Liver (tissue), 9 donors: ENCODE results near the gene DPPA4. TPM values are rescaled to one million over a fixed set of nuclear protein-coding genes. Genes with fewer than 3 reads are reported as not detected.

Source experiments
- DNase-seq: peaks from one replicate; pipeline ENCODE4 v3.0.0-alpha.2; 2017; ENCODE audit warnings: low spot score
- H3K27ac ChIP-seq, 2 donors: one replicate each; pipeline ENCODE4 v1.7.0; 2013; ENCODE audit warnings: inconsistent platforms in 2 of 2, low read length in 2 of 2, control low read depth in 1 of 2, low read depth in 1 of 2, mild to moderate bottlenecking in 1 of 2
- H3K27me3 ChIP-seq, 4 donors: one replicate each; pipeline versions ENCODE4 v1.6.1 to v1.7.0; 2013; ENCODE audit warnings: low read length in 3 of 4, inconsistent platforms in 1 of 4, mild to moderate bottlenecking in 1 of 4, moderate library complexity in 1 of 4; ENCODE audit not compliant: control insufficient read depth in 4 of 4, insufficient read depth in 4 of 4
- H3K36me3 ChIP-seq, 4 donors: one replicate each; pipeline versions ENCODE4 v1.6.1 to v1.7.0; 2013; ENCODE audit warnings: low read length in 3 of 4, mild to moderate bottlenecking in 3 of 4, low read depth in 1 of 4, moderate library complexity in 1 of 4; ENCODE audit not compliant: control insufficient read depth in 4 of 4, insufficient read depth in 3 of 4
- H3K4me1 ChIP-seq, 4 donors: one replicate each; pipeline versions ENCODE4 v1.6.1 to v1.7.0; 2013; ENCODE audit warnings: low read length in 3 of 4, mild to moderate bottlenecking in 3 of 4, moderate library complexity in 1 of 4; ENCODE audit not compliant: control insufficient read depth in 4 of 4, insufficient read depth in 4 of 4
- H3K4me3 ChIP-seq, 3 donors: one replicate each; pipeline versions ENCODE4 v1.6.1 to v1.7.0; 2013; ENCODE audit warnings: low read length in 3 of 3, control low read depth in 1 of 3, low read depth in 1 of 3, mild to moderate bottlenecking in 1 of 3
- H3K9ac ChIP-seq, 2 donors: one replicate each; pipeline ENCODE4 v1.7.0; 2013; ENCODE audit warnings: low read length in 2 of 2, mild to moderate bottlenecking in 2 of 2, moderate library complexity in 2 of 2, control low read depth in 1 of 2, low read depth in 1 of 2
- H3K9me3 ChIP-seq, 4 donors: one replicate each; pipeline versions ENCODE4 v1.6.1 to v1.7.0; 2013; ENCODE audit warnings: low read length in 3 of 4; ENCODE audit not compliant: control insufficient read depth in 4 of 4
- FOXA1 ChIP-seq: IDR thresholded peaks from 2 replicates; pipeline ENCODE4 v1.6.1; 2016; ENCODE audit warnings: antibody characterized with exemption
- FOXA2 ChIP-seq: IDR thresholded peaks from 2 replicates; pipeline ENCODE4 v1.6.1; 2016; ENCODE audit warnings: antibody characterized with exemption
- JUND ChIP-seq, 2 donors: IDR thresholded peaks; 2 replicates each; pipeline ENCODE4 v1.6.1; 2016; ENCODE audit warnings: antibody characterized with exemption in 2 of 2
- NR2F2 ChIP-seq: IDR thresholded peaks from 2 replicates; pipeline ENCODE4 v1.6.1; 2016; ENCODE audit warnings: antibody characterized with exemption
- RAD21 ChIP-seq, 2 donors: IDR thresholded peaks; 2 replicates each; pipeline ENCODE4 v1.6.1; 2016; ENCODE audit warnings: antibody characterized with exemption in 2 of 2, mild to moderate bottlenecking in 2 of 2
- WGBS: extraction: QIAGEN DNeasy Blood & Tissue Kit; methylation state at CpG from one replicate; pipeline ENCODE4 v1.1.7; 2013; 5-methylcytosine and 5-hydroxymethylcytosine counted together
- polyA plus RNA-seq, 2 donors: library from polyadenylated mRNA; stranded (reverse) in 1 of 2; unstranded in 1 of 2; fragments of 200-250 nt in 1 of 2; fragments of >200 nt in 1 of 2; fragmentation: Nextera tagmentation in 1 of 2; extraction: Ambion mirVana in 1 of 2; gene quantifications; one replicate each; pipeline versions ENCODE4 v1.2.1 to v1.2.3, GENCODE V29; 2013 to 2015
- total RNA-seq, 2 donors: library from RNA; depleted of rRNA; stranded (reverse); fragments of >200 nt; gene quantifications; one replicate each; pipeline ENCODE4 v1.2.3, GENCODE V29; 2014
- TF ChIP-seq, protein P1 (sequence below): IDR thresholded peaks from 2 replicates; pipeline ENCODE4 v1.6.1; 2016; ENCODE audit warnings: antibody characterized with exemption, mild to moderate bottlenecking
- TF ChIP-seq, protein P2 (sequence below): IDR thresholded peaks from 2 replicates; pipeline ENCODE4 v1.6.1; 2016; ENCODE audit warnings: antibody characterized with exemption
- TF ChIP-seq, protein P3 (sequence below): IDR thresholded peaks from 2 replicates; pipeline ENCODE4 v1.6.1; 2016; ENCODE audit warnings: antibody characterized with exemption
- donor health status: healthy.
- donor health status: healthy.
- donor health status: healthy.
- donor health status: healthy.
- donor health status: healthy.

DPPA4 gene
- total and polyA plus RNA-seq, 4 donors, result 0.12 to 3.1 (median 0.28) TPM

DNA sequence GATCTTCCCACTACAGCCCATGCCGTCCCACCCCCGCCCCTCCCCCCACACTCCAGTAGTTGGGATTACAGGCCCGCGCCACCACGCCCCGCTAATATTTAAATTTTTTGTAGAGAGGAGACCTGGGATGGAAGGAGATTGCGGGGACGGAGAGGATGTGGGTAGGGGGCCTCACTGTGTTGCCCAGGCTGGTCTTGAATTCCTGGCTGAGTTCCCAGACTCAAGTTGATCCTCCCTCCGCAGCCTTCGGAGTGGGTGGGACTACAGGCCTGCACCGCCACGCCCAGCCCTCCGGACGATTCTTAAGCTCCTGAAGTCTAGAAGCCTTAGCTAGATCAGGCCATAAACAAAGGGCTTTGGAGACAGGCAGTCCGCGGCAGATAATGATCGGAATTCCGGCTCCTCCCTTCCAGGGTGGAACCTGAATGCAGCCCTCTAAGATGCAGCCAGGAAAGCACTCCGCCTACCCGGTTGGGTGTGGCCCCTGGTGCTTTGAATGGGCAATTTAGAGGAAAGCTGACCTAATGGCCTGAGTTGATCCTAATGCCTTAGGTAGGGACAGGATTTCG is 21.1 kb downstream of the DPPA4 start, which contains the start of gene DPPA2:
Gene DPPA2, minus strand, starts transcription at position 356 of the 569 bp plus-strand sequence. CDS start 1,975 bp downstream, outside the sequence.
- DNase-seq, result no peak
- Histone ChIP-seq H3K27ac (no peak within 1 kb of the TSS), H3K4me3 (no peak within 1 kb of the TSS), H3K36me3 (no peaks in the 10 kb centered on the region), H3K9me3 (no peaks in the 10 kb centered on the region), H3K9ac (no peak within 1 kb of the TSS), H3K4me1 (no peaks in the 10 kb centered on the region), H3K27me3 (no peaks in the 10 kb centered on the region)
- no peak for TF ChIP-seq RAD21 (IDR thresholded peaks at IDR 0.05)
- no peak for TF ChIP-seq FOXA2
- TF ChIP-seq, protein P1, sequence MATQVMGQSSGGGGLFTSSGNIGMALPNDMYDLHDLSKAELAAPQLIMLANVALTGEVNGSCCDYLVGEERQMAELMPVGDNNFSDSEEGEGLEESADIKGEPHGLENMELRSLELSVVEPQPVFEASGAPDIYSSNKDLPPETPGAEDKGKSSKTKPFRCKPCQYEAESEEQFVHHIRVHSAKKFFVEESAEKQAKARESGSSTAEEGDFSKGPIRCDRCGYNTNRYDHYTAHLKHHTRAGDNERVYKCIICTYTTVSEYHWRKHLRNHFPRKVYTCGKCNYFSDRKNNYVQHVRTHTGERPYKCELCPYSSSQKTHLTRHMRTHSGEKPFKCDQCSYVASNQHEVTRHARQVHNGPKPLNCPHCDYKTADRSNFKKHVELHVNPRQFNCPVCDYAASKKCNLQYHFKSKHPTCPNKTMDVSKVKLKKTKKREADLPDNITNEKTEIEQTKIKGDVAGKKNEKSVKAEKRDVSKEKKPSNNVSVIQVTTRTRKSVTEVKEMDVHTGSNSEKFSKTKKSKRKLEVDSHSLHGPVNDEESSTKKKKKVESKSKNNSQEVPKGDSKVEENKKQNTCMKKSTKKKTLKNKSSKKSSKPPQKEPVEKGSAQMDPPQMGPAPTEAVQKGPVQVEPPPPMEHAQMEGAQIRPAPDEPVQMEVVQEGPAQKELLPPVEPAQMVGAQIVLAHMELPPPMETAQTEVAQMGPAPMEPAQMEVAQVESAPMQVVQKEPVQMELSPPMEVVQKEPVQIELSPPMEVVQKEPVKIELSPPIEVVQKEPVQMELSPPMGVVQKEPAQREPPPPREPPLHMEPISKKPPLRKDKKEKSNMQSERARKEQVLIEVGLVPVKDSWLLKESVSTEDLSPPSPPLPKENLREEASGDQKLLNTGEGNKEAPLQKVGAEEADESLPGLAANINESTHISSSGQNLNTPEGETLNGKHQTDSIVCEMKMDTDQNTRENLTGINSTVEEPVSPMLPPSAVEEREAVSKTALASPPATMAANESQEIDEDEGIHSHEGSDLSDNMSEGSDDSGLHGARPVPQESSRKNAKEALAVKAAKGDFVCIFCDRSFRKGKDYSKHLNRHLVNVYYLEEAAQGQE, result no peak
- WGBS, result 88% methylated on average over 21 of the region's 21 CpGs

DNA sequence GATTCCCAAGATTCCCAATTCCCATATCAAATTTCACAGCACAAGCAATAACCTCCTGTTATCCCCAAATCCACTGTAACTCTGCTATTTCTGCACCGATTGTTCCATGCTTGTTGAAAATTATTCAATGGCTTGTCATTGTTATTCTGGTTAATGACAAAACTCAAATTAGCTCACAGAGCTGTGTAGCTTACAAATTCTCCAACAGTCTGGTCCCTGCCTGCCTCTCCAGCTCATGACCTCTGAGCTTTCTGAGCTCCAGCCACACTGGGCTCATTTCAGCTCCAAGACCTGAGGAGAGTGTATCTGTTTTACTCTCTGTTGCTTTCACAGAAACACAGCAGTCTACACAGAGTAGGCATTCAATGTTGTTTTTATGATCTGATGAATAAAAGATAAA is 24.3 kb downstream of the DPPA4 start:
- H3K27ac ChIP-seq, result no peak overlapping the region
- TF ChIP-seq, protein P2, sequence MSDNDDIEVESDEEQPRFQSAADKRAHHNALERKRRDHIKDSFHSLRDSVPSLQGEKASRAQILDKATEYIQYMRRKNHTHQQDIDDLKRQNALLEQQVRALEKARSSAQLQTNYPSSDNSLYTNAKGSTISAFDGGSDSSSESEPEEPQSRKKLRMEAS, result no peak
- TF ChIP-seq FOXA1 (no peak), NR2F2 (no peak), JUND (IDR thresholded peaks at IDR 0.05) (no peak)
- no peaks in the 10 kb centered on the region for H3K4me1 ChIP-seq
- no peak overlapping the region for H3K4me3 ChIP-seq
- 82% methylated on average over 1 of the region's 1 CpG for WGBS
- no peaks in the 10 kb centered on the region for H3K9me3 ChIP-seq
- no peak for DNase-seq
- no peak overlapping the region for H3K9ac ChIP-seq
- no peaks in the 10 kb centered on the region for H3K27me3 ChIP-seq
- H3K36me3 ChIP-seq, result no peaks in the 10 kb centered on the region

DNA sequence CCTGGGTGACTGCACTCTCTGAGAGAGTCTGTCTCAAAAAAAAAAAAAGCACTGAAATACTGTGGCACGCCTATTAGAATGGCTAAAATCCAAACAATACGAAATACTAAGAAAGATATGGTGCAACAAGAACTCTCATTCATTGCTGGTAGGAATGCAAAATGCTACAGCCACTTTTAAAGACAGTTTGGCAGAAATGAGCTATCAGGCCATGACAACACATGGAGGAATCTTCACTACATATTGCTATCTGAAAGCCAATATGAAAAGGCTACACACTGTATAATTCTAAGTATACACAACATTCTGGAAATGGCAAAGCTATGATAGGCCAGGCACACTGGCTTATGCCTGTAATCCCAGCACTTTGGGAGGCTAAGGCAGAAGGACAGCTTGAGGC is 39.9 kb downstream of the DPPA4 start:
- H3K4me1 ChIP-seq, result no peaks in the 10 kb centered on the region
- H3K36me3 ChIP-seq, result no peaks in the 10 kb centered on the region
- DNase-seq, result no peak
- no peaks in the 10 kb centered on the region for H3K27me3 ChIP-seq
- H3K4me3 ChIP-seq, result no peak overlapping the region
- H3K9me3 ChIP-seq, result no peaks in the 10 kb centered on the region
- H3K27ac ChIP-seq, result no peak overlapping the region
- no peak overlapping the region for H3K9ac ChIP-seq
- TF ChIP-seq, protein P3, sequence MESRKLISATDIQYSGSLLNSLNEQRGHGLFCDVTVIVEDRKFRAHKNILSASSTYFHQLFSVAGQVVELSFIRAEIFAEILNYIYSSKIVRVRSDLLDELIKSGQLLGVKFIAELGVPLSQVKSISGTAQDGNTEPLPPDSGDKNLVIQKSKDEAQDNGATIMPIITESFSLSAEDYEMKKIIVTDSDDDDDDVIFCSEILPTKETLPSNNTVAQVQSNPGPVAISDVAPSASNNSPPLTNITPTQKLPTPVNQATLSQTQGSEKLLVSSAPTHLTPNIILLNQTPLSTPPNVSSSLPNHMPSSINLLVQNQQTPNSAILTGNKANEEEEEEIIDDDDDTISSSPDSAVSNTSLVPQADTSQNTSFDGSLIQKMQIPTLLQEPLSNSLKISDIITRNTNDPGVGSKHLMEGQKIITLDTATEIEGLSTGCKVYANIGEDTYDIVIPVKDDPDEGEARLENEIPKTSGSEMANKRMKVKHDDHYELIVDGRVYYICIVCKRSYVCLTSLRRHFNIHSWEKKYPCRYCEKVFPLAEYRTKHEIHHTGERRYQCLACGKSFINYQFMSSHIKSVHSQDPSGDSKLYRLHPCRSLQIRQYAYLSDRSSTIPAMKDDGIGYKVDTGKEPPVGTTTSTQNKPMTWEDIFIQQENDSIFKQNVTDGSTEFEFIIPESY, result no peak
- 86% methylated on average over 2 of the region's 2 CpGs for WGBS
